ENCODE results near the gene TMCC1.
"Not testable (repeated sequence)": the region's sequence is repeated elsewhere in the genome, so short reads cannot be mapped to it uniquely, and the experiment has no call there.

Gene TMCC1

GRCh38 chr3:129892486-129892856 is 1.0 kb downstream of the TMCC1 start:
- DNase-seq: no peak

- no peak for DNase-seq
Observed at GRCh38 chr3:129890891-129891290, 2.6 kb downstream of the TMCC1 start.

GRCh38 chr3:129890125-129890524 is 3.4 kb downstream of the TMCC1 start:
- no peak for DNase-seq

GRCh38 chr3:129888771-129889170 is 4.7 kb downstream of the TMCC1 start:
- DNase-seq: peak; percentile 94

GRCh38 chr3:129881261-129881660 is 12.2 kb downstream of the TMCC1 start:
- DNase-seq: no peak

- DNase-seq: no peak
Observed at GRCh38 chr3:129878355-129878754, 15.2 kb downstream of the TMCC1 start.

GRCh38 chr3:129874479-129874878 is 19.0 kb downstream of the TMCC1 start:
- not testable (repeated sequence) for DNase-seq

- no peak for DNase-seq
Observed at GRCh38 chr3:129868912-129869311, 24.6 kb downstream of the TMCC1 start.

GRCh38 chr3:129867506-129868124 is 25.9 kb downstream of the TMCC1 start:
- no peak for DNase-seq

GRCh38 chr3:129865806-129866205 is 27.7 kb downstream of the TMCC1 start:
- DNase-seq: no peak

- DNase-seq: no peak
Observed at GRCh38 chr3:129864519-129864918, 29.0 kb downstream of the TMCC1 start.

GRCh38 chr3:129859272-129859671 is 34.2 kb downstream of the TMCC1 start:
- DNase-seq: no peak

GRCh38 chr3:129857899-129858298 is 35.6 kb downstream of the TMCC1 start:
- DNase-seq: no peak

- DNase-seq: not testable (repeated sequence)
Observed at GRCh38 chr3:129856790-129857189, 36.7 kb downstream of the TMCC1 start.

GRCh38 chr3:129855832-129856419 is 37.6 kb downstream of the TMCC1 start:
- DNase-seq: peak; percentile 63

- DNase-seq: peak; percentile 9
Observed at GRCh38 chr3:129855170-129855831, 38.2 kb downstream of the TMCC1 start.

GRCh38 chr3:129854460-129854859 is 39.1 kb downstream of the TMCC1 start:
- DNase-seq: no peak

GRCh38 chr3:129845956-129846355 is 47.6 kb downstream of the TMCC1 start:
- DNase-seq: no peak

GRCh38 chr3:129840707-129841360 is 52.7 kb downstream of the TMCC1 start:
- no peak for DNase-seq

- DNase-seq: no peak
Observed at GRCh38 chr3:129838086-129838485, 55.4 kb downstream of the TMCC1 start.

- DNase-seq: no peak
Observed at GRCh38 chr3:129837065-129837642, 56.4 kb downstream of the TMCC1 start.

- no peak for DNase-seq
Observed at GRCh38 chr3:129836381-129837064, 57.0 kb downstream of the TMCC1 start.

- DNase-seq: no peak
Observed at GRCh38 chr3:129835198-129835597, 58.3 kb downstream of the TMCC1 start.

Data from HCEC 1CT (cell line).